Stimulated activated CD4-positive, alpha-beta T cell treated with anti-CD3 and anti-CD28 coated beads, TNF-alpha, amount 100 ng/mL, for 4 hours (primary cell): ENCODE results near the gene SAMHD1.
"Not testable (repeated sequence)": the region's sequence is repeated elsewhere in the genome, so short reads cannot be mapped to it uniquely, and the experiment has no call there.

Experiments
- DNase-seq, 3 experiments: peaks; one replicate each; pipeline ENCODE4 v3.0.0-alpha.2; 2020; ENCODE audit warnings: low read depth in 3 of 3

The SAMHD1 gene

GRCh38 chr20:36951198-36951978 lies at the start of gene SAMHD1:
SAMHD1 (minus strand) TSS chr20:36951708; CDS start chr20:36951643, 65 bp downstream.
- peak; percentile 74 to 77 (median 74) for DNase-seq

- not testable (repeated sequence) for DNase-seq
These were observed 48.7 kb upstream of the SAMHD1 start for GRCh38 chr20:37000171-37000570.

GRCh38 chr20:36998652-36999051 lies 47.1 kb upstream of the SAMHD1 start:
- DNase-seq, result no peak

GRCh38 chr20:36997121-36997520 lies 45.6 kb upstream of the SAMHD1 start:
- DNase-seq, result no peak

GRCh38 chr20:36994221-36994620 lies 42.7 kb upstream of the SAMHD1 start:
- not testable (repeated sequence) for DNase-seq

- no peak for DNase-seq
These were observed 41.4 kb upstream of the SAMHD1 start for GRCh38 chr20:36992802-36993334.

- DNase-seq, result no peak
These were observed 40.2 kb upstream of the SAMHD1 start for GRCh38 chr20:36991703-36992102.

- DNase-seq, result no peak
These were observed 38.3 kb upstream of the SAMHD1 start for GRCh38 chr20:36989797-36990196.

- no peak for DNase-seq
These were observed 37.0 kb upstream of the SAMHD1 start for GRCh38 chr20:36988494-36988966.

GRCh38 chr20:36984257-36984638 lies 32.7 kb upstream of the SAMHD1 start:
- no peak for DNase-seq

- peak in 2 of 3 experiments; percentile 31 to 35 for DNase-seq
These were observed 23.8 kb upstream of the SAMHD1 start for GRCh38 chr20:36975099-36975818.

GRCh38 chr20:36974660-36975059 lies 23.2 kb upstream of the SAMHD1 start:
- DNase-seq, result no peak

GRCh38 chr20:36971103-36971502 lies 19.6 kb upstream of the SAMHD1 start:
- DNase-seq, result no peak

- peak in 1 of 3 experiments; percentile 18 for DNase-seq
These were observed 18.1 kb upstream of the SAMHD1 start for GRCh38 chr20:36969478-36970186.

- DNase-seq, result no peak
These were observed 17.5 kb upstream of the SAMHD1 start for GRCh38 chr20:36969051-36969450.

GRCh38 chr20:36967636-36968035 lies 16.1 kb upstream of the SAMHD1 start:
- DNase-seq, result no peak

- DNase-seq, result not testable (repeated sequence)
These were observed 15.5 kb upstream of the SAMHD1 start for GRCh38 chr20:36966965-36967364.

GRCh38 chr20:36962354-36962941 lies 10.9 kb upstream of the SAMHD1 start:
- DNase-seq, result not testable (repeated sequence)

GRCh38 chr20:36959242-36959641 lies 7.7 kb upstream of the SAMHD1 start:
- no peak for DNase-seq

GRCh38 chr20:36957875-36958667 lies 6.6 kb upstream of the SAMHD1 start:
- no peak for DNase-seq

- DNase-seq, result no peak
These were observed 5.2 kb upstream of the SAMHD1 start for GRCh38 chr20:36956674-36957073.
